GM12872 (cell line): Measurements from ENCODE around the gene CADM4.

Experiments used
- TF ChIP-seq, protein P1 (sequence below): IDR thresholded peaks from 3 replicates; pipeline ENCODE4 v1.5.1; 2011; ENCODE audit warnings: low read depth, mild to moderate bottlenecking, low read length, moderate library complexity; ENCODE audit not compliant: insufficient read depth

Gene CADM4, protein sequence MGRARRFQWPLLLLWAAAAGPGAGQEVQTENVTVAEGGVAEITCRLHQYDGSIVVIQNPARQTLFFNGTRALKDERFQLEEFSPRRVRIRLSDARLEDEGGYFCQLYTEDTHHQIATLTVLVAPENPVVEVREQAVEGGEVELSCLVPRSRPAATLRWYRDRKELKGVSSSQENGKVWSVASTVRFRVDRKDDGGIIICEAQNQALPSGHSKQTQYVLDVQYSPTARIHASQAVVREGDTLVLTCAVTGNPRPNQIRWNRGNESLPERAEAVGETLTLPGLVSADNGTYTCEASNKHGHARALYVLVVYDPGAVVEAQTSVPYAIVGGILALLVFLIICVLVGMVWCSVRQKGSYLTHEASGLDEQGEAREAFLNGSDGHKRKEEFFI

DNA sequence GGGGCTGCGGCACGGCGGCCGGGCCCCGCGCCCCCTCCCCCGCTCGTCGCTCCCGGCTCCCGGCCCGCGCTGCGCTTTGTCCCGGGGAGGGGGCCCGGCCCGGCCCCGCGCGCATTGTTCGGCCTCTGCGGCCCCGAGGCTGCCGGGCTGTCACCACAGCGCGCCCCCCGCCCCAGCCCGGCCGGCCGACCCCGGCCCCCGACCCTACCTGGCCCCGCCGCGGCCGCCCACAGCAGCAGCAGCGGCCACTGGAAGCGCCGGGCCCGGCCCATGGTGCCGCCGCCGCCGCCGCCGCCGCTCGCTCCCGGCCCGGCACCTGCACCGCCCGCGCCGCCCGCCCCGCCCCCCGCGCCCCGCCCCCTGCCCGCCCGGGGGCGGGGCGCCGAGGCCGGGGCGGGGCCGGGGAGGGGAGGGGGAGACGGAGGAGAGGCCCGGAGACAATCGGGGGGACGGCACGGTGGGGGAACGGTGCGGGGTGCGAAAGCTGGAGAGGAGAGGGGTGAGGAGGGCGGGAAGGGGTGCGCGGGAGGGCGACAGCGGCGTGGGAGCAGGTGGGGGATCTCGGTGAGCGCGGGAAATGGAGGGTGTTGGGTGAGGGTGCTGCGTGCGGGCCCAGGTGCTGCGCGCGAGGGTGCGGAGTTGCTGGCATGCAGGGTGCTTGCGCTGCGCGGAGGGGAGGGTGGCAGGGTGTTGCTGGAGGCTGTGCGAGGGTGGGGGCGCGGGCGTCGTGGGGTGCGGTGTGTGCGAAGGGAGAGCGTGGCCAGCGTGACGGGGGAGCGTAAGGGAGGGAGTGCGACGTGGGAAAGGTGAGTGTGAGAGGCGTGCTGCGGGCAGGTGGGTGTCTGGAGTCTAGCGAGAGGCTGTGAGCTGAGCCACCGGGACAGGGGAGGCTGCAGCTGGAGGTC is at the start of gene CADM4:
Gene CADM4 (minus strand): TSS at position 332 of the 905 bp plus-strand sequence. CDS start 60 bp downstream, at position 272.
- TF ChIP-seq, protein P1, sequence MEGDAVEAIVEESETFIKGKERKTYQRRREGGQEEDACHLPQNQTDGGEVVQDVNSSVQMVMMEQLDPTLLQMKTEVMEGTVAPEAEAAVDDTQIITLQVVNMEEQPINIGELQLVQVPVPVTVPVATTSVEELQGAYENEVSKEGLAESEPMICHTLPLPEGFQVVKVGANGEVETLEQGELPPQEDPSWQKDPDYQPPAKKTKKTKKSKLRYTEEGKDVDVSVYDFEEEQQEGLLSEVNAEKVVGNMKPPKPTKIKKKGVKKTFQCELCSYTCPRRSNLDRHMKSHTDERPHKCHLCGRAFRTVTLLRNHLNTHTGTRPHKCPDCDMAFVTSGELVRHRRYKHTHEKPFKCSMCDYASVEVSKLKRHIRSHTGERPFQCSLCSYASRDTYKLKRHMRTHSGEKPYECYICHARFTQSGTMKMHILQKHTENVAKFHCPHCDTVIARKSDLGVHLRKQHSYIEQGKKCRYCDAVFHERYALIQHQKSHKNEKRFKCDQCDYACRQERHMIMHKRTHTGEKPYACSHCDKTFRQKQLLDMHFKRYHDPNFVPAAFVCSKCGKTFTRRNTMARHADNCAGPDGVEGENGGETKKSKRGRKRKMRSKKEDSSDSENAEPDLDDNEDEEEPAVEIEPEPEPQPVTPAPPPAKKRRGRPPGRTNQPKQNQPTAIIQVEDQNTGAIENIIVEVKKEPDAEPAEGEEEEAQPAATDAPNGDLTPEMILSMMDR = no peak

DNA sequence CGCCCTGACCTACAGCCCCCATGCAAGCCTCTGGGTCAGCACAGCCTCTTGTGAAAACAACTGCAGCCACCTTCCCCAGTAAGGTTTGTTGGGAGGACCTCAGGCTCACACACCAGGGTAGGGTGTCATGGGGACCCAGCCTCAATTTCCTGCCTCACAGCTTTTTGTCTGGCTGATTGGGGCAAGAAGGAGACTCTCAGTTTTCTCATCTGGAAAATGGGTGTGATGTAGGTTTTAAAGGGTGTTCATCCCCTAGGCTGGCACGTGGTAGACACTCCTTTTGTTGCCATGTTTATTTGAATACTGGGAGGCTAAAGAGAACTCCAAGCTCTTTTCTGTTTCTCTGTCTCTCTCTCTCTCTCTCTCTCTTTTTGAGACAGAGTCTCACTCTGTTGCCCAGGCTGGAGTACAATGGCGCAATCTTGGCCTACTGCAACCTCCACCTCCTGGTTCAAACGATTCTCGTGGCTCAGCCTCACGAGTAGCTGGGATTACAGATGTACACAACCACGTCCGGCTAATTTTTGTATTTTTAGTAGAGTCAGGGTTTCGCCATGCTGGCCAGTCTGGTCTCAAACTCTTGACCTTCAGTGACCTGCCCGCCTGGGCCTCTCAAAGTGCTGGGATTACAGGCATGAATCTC is 48.5 kb upstream of the CADM4 start:
- TF ChIP-seq, protein P1 = no peak

- TF ChIP-seq, protein P1 = no peak
Observed at GRCh38 chr19:43687660-43687997, 48.0 kb upstream of the CADM4 start.

GRCh38 chr19:43684326-43684725 is 44.7 kb upstream of the CADM4 start:
- TF ChIP-seq, protein P1 = no peak

- TF ChIP-seq, protein P1 = no peak
Observed at GRCh38 chr19:43683905-43684304, 44.3 kb upstream of the CADM4 start.

GRCh38 chr19:43682824-43683661 is 43.4 kb upstream of the CADM4 start:
- TF ChIP-seq, protein P1 = no peak
